Kidney (tissue), 14 donors: ENCODE measurements around the gene BCAR1. TPM values are rescaled to one million over a fixed set of nuclear protein-coding genes. Genes with fewer than 3 reads are reported as not detected.

Source experiments
- DNase-seq, 5 donors: peaks; one replicate each; pipeline ENCODE4 v3.0.0-alpha.2; 2013 to 2020
- FAIRE-seq: peaks from 2 replicates; lab custom pipeline; 2012; peaks lifted over from hg19 to GRCh38; lab: Jason Lieb, UNC
- H3K27ac ChIP-seq, 2 donors: one replicate each; pipeline ENCODE4 v1.7.0; 2013; ENCODE audit warnings: low read depth in 2 of 2, low read length in 2 of 2, inconsistent platforms in 1 of 2
- H3K27me3 ChIP-seq: one replicate; pipeline ENCODE4 v1.7.1; 2013; ENCODE audit warnings: low read length, inconsistent platforms; ENCODE audit not compliant: control insufficient read depth, insufficient read depth
- H3K36me3 ChIP-seq, 3 donors: one replicate each; pipeline versions ENCODE4 v1.7.0 to v1.7.1; 2013; ENCODE audit warnings: low read length in 3 of 3, control low read depth in 1 of 3, inconsistent platforms in 1 of 3; ENCODE audit not compliant: insufficient read depth in 3 of 3, control insufficient read depth in 2 of 3
- H3K4me1 ChIP-seq, 3 donors: one replicate each; pipeline versions ENCODE4 v1.7.0 to v1.7.1; 2013; ENCODE audit warnings: low read length in 3 of 3, inconsistent platforms in 1 of 3, low read depth in 1 of 3; ENCODE audit not compliant: control insufficient read depth in 2 of 3, insufficient read depth in 2 of 3
- H3K4me3 ChIP-seq, 3 donors: one replicate each; pipeline versions ENCODE4 v1.7.0 to v1.8.1; 2013; ENCODE audit warnings: low read length in 3 of 3, control low read depth in 1 of 3, inconsistent platforms in 1 of 3
- H3K9ac ChIP-seq, 3 donors: one replicate each; pipeline versions ENCODE4 v1.7.0 to v1.7.1; 2013; ENCODE audit warnings: low read length in 3 of 3, control low read depth in 1 of 3, inconsistent platforms in 1 of 3
- H3K9me3 ChIP-seq, 3 donors: one replicate each; pipeline versions ENCODE4 v1.7.0 to v1.7.1; 2013; ENCODE audit warnings: low read length in 3 of 3, control low read depth in 1 of 3, inconsistent platforms in 1 of 3; ENCODE audit not compliant: control insufficient read depth in 2 of 3, insufficient read depth in 1 of 3
- intact Hi-C: fragments of 100-400 bp; cut with DNase I; formaldehyde crosslinking; loops from one replicate; pipeline ENCODE4 v1.11.1; 2022
- polyA plus RNA-seq: library from polyadenylated mRNA; stranded (reverse); fragments of 350-450 nt; fragmentation: Illumina TruSeq; extraction: RNeasy Lipid Tissue Mini Kit (QIAGEN cat#74804); gene quantifications from one replicate; pipeline ENCODE4 v1.2.3, GENCODE V29; 2014; ENCODE audit warnings: low read depth, low replicate concordance; ENCODE audit not compliant: insufficient read depth
- total RNA-seq: library from RNA; stranded (reverse); fragmentation: NEBNext Ultra II Directional; extraction: Animal tissue kit (Norgen Biotek cat#: 25700); gene quantifications from one replicate; pipeline ENCODE4 v1.2.1, GENCODE V29; 2021
- TF ChIP-seq, protein P1 (sequence below): IDR thresholded peaks from 3 replicates; pipeline ENCODE4 v1.5.1; 2012; ENCODE audit warnings: mild to moderate bottlenecking, moderate library complexity, borderline replicate concordance; ENCODE audit not compliant: insufficient read depth; ENCODE audit errors: extremely low read depth
- donor health status: control.
- donor health status: control.
- donor health status: control.
- donor health status: control.
- donor health status: control.
- donor health status: DM: yes; HTN: yes; CAD: no.
- donor health status: Normal renal cell carcinoma (clear cell type).

BCAR1 gene
- total and polyA plus RNA-seq, 2 donors from 2014 or later: 69.1 to 123 TPM

DNA sequence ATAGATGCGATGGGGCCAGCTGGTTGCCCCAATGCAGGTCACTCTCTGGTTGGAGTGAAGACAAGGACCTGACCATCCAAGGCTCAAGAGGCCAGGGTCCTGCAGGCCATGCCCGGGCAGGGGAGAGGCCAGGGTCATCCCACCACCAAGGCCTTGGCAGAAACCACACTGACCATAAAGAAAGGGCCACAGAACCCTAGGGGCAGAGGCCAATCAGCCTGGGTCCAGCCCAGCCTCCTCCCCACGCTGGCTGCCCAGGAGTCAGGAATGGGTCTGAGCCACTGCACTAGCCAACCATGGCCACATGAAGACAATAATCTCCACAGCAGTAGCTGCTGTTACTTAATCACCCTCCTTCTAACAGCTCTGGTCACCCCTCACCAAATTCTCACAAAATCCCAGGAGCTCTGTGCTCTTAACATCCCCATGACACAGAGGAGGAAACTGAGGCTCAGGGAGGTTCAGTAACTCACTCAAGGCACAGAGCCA is 10.2 kb upstream of the BCAR1 start:
- no peaks in the 10 kb centered on the region for H3K27me3 ChIP-seq
- H3K4me1 ChIP-seq: peaks cover 0 to 62% (median 49%) of the 10 kb centered on the region in 3 donors
- H3K9me3 ChIP-seq: no peaks in the 10 kb centered on the region
- H3K27ac ChIP-seq: peak overlapping the region; percentile 15 to 58
- FAIRE-seq (no peak), DNase-seq (no peak)
- TF ChIP-seq, protein P1, sequence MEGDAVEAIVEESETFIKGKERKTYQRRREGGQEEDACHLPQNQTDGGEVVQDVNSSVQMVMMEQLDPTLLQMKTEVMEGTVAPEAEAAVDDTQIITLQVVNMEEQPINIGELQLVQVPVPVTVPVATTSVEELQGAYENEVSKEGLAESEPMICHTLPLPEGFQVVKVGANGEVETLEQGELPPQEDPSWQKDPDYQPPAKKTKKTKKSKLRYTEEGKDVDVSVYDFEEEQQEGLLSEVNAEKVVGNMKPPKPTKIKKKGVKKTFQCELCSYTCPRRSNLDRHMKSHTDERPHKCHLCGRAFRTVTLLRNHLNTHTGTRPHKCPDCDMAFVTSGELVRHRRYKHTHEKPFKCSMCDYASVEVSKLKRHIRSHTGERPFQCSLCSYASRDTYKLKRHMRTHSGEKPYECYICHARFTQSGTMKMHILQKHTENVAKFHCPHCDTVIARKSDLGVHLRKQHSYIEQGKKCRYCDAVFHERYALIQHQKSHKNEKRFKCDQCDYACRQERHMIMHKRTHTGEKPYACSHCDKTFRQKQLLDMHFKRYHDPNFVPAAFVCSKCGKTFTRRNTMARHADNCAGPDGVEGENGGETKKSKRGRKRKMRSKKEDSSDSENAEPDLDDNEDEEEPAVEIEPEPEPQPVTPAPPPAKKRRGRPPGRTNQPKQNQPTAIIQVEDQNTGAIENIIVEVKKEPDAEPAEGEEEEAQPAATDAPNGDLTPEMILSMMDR: no peak
- no peak overlapping the region for H3K9ac ChIP-seq
- intact Hi-C loops: no loop called here
- H3K4me3 ChIP-seq: peak overlapping the region in 1 of 3 donors; percentile 8
- no peaks in the 10 kb centered on the region for H3K36me3 ChIP-seq

DNA sequence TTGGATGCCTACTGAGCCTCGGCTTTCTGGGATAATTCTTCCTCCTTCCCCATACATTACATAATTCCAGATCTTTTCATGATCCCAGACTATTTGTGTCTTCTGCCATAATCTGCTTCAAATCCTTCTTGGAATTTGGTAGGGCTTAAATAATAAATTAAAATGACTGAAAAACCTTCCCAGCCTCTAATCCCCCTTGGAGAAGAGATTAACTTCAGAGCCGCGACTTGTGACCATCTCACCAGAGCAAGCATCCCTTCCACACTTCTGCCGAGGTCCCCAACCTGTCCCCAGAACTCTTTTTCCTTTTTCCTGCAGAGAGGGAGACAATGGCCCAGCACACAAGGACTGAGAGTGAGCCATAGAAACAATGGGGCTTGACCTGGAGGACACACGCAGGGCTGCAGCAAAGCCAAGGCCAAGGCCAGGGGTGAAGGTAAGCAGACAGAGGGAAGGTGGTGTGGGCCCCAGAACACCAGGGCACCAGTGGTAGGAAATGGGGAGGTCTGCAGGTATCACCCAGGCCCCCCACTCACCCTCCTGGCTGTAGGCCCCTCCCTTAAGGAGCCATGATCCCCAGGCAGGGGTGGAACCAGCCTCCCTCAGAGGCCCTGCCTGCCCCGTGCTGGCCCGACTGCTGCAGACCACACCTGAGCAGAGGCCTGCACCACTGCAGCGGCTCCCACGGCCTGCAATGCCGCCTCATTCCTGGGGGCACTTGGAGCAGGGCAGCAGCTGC is 9.6 kb upstream of the BCAR1 start:
- intact Hi-C loops: no loop called here
- peaks cover 0 to 64% (median 50%) of the 10 kb centered on the region in 3 donors for H3K4me1 ChIP-seq
- no peaks in the 10 kb centered on the region for H3K27me3 ChIP-seq
- H3K4me3 ChIP-seq: no peak overlapping the region
- no peaks in the 10 kb centered on the region for H3K36me3 ChIP-seq
- no peak overlapping the region for H3K27ac ChIP-seq
- H3K9me3 ChIP-seq: no peaks in the 10 kb centered on the region
- DNase-seq: peak in 2 of 5 donors; percentile 43 to 66
- FAIRE-seq: no peak
- H3K9ac ChIP-seq: no peak overlapping the region
- TF ChIP-seq, protein P1: no peak

DNA sequence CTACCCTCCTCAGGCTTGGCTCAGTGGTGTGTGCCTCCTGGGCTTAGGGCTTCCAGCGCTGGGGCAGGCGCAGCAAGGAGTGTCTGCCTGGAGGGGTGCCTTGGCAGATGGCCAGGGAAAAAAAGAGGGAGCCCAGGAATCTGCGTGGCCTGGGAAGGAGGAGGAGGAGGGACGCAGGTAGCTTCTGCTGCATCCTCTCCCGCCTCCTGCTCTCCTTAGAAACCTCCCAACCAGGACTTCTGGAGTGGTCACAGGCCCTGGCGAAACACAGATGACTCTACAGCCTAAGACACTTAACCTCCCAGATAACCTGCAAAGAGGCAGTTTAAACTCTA is 7.3 kb upstream of the BCAR1 start:
- Histone ChIP-seq H3K9ac (no peak overlapping the region), H3K9me3 (no peaks in the 10 kb centered on the region), H3K27me3 (no peaks in the 10 kb centered on the region), H3K36me3 (no peaks in the 10 kb centered on the region), H3K4me3 (no peak overlapping the region), H3K4me1 (peaks cover 0 to 73% (median 57%) of the 10 kb centered on the region in 3 donors), H3K27ac (no peak overlapping the region)
- DNase-seq: peak in 1 of 5 donors; percentile 42
- FAIRE-seq: no peak
- TF ChIP-seq, protein P1: no peak
- intact Hi-C loops: no loop called here
